Measurements from ENCODE around the gene VWA2.
A peak's percentile ranks its signal among the peaks of the same experiment; 100 is the strongest.

Gene VWA2

DNA sequence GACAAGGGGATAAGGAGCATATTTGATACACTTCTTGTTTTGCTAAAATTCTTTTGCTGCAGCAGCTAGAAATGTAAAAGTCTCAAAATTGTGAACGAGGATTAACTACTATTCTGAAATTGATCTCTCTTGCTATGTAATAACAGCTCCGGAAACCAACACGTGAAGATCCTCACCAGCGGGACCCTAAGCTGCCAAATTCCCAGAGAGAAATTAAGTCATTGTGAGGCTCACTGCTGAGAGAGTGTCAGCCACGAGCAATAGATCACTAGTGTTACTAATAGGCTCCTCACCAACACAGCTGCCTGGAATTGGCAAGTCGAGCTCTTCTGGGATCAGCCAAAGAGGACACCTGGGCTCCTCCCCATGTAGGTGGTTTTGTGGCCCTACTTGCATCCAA lies 5.6 kb upstream of the VWA2 start:
- H3K36me3 Mint-ChIP-seq, result no peaks in the 10 kb centered on the region
- no peaks in the 10 kb centered on the region for H3K9me3 Mint-ChIP-seq
- peaks cover 76% of the 10 kb centered on the region for H3K27me3 Mint-ChIP-seq
- peak; percentile 34 for ATAC-seq
- H3K27ac Mint-ChIP-seq, result no peak overlapping the region
- H3K4me3 Mint-ChIP-seq, result no peak overlapping the region
- H3K4me1 Mint-ChIP-seq, result peaks cover 5% of the 10 kb centered on the region

DNA sequence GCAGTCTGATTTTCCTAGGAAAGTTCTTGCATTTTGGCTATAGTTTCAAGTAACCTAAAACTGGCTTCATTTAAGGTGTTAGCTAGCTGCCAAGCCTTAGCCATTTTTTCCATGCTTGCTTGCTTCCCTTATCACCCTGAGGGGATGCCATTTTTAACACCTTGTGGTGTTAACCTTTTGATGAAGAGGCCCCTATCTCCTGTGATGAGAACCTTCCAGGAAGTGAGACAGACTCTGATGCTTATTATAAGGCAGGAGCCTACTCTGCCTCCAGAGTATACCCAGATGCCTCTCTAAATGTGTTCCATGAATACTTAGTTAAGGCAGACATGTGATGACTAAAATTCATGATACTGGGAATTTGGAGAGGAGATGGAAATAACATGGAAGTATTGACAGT lies 4.9 kb upstream of the VWA2 start:
- no peak overlapping the region for H3K27ac Mint-ChIP-seq
- peaks cover 79% of the 10 kb centered on the region for H3K27me3 Mint-ChIP-seq
- no peak for ATAC-seq
- no peaks in the 10 kb centered on the region for H3K36me3 Mint-ChIP-seq
- no peak overlapping the region for H3K4me3 Mint-ChIP-seq
- no peaks in the 10 kb centered on the region for H3K9me3 Mint-ChIP-seq
- H3K4me1 Mint-ChIP-seq, result peaks cover 12% of the 10 kb centered on the region

DNA sequence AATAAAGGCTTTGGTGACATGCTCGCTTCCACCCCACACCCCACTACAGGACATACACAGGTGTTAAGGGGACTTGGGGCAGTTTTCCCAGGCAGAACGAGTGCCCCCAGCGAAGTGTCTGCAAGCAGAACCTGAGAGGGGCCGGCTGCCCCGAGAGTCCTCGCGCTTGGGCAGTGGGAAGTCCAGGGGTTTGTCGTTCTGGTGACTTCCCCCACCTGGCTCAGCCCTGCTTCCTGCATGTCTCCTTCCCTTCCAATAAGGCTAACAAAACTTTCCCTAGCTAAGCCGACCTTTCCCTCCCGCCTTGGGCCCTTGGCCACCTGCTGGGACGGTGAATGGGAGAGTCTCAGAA lies 916 bp downstream of the VWA2 start:
- H3K36me3 Mint-ChIP-seq, result no peaks in the 10 kb centered on the region
- no peak overlapping the region for H3K4me3 Mint-ChIP-seq
- peaks cover 13% of the 10 kb centered on the region for H3K4me1 Mint-ChIP-seq
- no peaks in the 10 kb centered on the region for H3K9me3 Mint-ChIP-seq
- no peak for ATAC-seq
- no peak overlapping the region for H3K27ac Mint-ChIP-seq
- H3K27me3 Mint-ChIP-seq, result peaks cover 89% of the 10 kb centered on the region

DNA sequence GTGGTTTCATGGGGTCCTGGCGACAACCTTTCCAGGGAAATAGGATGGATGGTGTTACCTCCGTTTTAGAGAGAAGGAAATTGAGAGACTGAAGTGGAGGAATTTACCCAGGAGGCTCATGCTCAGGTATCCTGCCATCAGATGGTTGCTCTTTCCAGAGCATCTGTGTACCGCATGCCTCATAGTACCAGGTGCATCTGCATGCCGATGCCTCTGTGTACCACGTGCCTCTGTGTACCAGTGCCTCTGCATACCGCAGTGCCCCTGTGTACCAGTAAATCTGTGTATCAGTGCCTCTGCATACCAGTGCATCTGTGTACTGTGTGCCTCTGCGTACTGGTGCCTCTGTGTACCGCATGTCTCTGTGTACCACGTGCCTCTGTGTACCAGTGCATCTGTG lies 3.2 kb downstream of the VWA2 start:
- Mint-ChIP-seq H3K4me3 (no peak overlapping the region), H3K9me3 (no peaks in the 10 kb centered on the region), H3K4me1 (peaks cover 13% of the 10 kb centered on the region), H3K36me3 (no peaks in the 10 kb centered on the region), H3K27me3 (peaks cover 79% of the 10 kb centered on the region), H3K27ac (no peak overlapping the region)
- peak; percentile 22 for ATAC-seq

DNA sequence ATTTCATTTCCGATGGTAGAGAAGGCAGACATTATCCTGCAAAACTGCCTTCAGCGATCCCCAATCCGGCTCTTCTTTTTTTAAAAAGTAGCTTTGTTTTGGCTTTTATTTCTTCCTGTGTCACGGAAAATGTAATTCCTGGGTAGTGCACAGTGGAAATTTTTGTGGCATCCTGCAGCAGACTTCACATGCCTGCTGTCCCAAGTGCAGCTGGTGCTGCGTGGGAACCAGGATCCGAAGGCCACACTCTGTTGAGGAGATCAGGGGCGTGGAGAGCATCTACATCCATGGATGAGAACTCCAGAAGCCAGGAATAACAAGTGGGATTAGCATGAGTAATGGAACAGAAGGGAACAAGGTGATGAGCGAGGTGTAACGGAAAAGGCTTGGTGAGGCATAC lies 4.6 kb downstream of the VWA2 start:
- Mint-ChIP-seq H3K27me3 (peaks cover 65% of the 10 kb centered on the region), H3K4me1 (peaks cover 6% of the 10 kb centered on the region), H3K9me3 (no peaks in the 10 kb centered on the region), H3K36me3 (no peaks in the 10 kb centered on the region), H3K27ac (no peak overlapping the region), H3K4me3 (no peak overlapping the region)
- no peak for ATAC-seq

DNA sequence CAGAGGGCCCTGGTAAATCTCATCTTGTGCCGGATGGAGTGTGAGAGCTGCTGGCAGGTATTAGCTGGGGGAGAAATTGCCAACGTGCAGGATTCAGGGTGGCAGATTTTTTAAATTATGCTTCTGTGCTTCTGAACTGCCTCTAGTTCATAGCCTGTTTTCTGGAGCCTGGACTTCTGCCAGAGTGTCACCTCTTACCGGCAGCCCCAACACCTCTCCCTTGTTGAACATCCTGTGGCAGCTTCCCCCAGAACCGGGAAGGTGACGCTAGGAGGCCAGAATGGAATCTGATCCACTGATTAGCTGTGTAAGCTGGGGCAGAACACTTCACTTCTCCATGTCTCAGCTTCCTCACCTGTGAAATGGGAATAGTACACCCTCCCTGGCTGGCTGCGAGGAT lies 5.1 kb downstream of the VWA2 start:
- H3K4me3 Mint-ChIP-seq, result no peak overlapping the region
- no peak overlapping the region for H3K27ac Mint-ChIP-seq
- H3K27me3 Mint-ChIP-seq, result peaks cover 64% of the 10 kb centered on the region
- peaks cover 2% of the 10 kb centered on the region for H3K4me1 Mint-ChIP-seq
- ATAC-seq, result no peak
- no peaks in the 10 kb centered on the region for H3K9me3 Mint-ChIP-seq
- no peaks in the 10 kb centered on the region for H3K36me3 Mint-ChIP-seq

DNA sequence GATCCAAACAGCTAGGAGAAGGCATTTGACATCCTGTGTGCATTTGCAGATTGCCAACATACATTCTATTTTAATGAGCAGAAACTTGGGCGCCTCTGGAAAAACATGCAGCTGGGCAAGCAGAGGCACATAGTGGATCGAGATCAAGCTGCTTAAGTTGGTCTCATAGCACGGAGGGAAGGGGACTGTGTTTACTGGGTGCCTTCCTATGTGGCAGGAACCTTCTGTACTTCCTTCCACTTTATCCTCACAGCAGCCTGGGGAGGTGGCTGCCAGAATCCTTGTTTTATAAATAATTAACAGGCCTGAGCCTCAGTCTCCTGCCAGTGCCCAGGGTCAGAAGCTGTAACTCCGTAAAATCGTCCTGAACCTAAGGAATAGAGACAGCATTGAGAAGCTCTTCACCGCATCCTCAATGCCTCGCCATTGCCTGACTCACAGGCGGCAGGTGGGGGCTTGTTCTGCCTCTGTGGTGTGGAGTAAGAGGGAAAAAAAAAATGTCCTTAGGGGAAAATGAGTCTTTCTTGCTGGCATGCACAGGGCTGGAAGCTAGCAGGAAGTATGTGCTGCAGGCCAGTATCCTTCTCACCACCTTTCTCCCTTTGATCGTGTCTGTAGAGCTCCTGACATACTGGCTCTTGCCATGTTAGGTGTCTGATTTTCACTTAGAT lies 6.2 kb downstream of the VWA2 start:
- Mint-ChIP-seq H3K27ac (no peak overlapping the region), H3K4me1 (no peaks in the 10 kb centered on the region), H3K27me3 (peaks cover 66% of the 10 kb centered on the region), H3K4me3 (no peak overlapping the region), H3K9me3 (peaks cover 3% of the 10 kb centered on the region), H3K36me3 (no peaks in the 10 kb centered on the region)
- ATAC-seq, result no peak

DNA sequence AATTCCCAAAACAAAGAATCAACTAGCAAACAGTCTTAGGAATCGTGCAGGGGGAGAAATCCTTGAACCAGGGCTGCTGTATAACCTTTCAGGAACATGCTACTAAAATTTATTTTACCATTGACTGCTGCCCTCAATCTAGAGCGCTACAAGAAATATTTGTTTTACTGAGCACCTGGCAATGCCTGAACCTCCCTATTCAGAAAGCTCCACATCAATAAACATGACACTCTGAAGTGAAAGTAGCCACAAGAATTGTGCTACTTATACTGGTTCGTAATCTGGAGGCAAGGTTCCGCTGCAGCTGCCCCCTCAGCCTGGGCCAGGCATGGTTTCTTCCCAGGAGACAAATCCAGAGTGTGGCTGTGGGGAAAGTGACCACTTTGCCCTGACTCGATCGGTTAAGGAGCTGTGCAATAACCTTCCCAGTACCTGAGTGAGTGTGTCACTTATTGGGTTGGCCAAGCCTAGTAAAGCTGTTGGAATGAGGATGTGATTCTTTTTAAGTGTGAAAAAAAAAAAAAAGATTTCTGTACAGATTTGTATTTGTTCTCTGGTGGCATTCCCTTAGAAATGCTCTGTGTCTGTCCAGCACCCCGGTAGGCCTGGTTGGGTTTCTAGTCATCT lies 7.7 kb downstream of the VWA2 start:
- Mint-ChIP-seq H3K4me3 (no peak overlapping the region), H3K27ac (no peak overlapping the region), H3K27me3 (peaks cover 62% of the 10 kb centered on the region), H3K4me1 (no peaks in the 10 kb centered on the region), H3K36me3 (no peaks in the 10 kb centered on the region), H3K9me3 (peaks cover 3% of the 10 kb centered on the region)
- ATAC-seq, result no peak

DNA sequence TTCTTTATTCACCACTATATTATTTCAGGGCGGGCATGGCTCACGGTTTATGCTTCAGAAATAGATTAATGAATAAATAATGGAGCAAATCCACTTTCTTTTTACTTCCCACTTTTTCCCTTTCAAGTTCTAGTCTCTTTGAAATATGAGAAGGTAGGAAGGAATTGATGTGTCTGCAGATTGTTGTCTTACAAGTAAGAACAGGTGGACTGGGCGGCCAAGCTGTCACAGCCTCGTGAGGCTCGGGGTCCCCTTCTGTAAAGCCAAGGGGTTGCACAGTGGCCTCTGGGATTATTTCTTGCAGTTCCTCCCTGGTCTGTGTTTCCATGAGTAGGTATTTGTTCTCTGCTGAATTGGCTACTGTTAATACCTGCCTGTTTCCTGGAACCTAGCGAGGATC lies 11.2 kb downstream of the VWA2 start:
- no peaks in the 10 kb centered on the region for H3K4me1 Mint-ChIP-seq
- H3K9me3 Mint-ChIP-seq, result peaks cover 3% of the 10 kb centered on the region
- H3K27ac Mint-ChIP-seq, result no peak overlapping the region

DNA sequence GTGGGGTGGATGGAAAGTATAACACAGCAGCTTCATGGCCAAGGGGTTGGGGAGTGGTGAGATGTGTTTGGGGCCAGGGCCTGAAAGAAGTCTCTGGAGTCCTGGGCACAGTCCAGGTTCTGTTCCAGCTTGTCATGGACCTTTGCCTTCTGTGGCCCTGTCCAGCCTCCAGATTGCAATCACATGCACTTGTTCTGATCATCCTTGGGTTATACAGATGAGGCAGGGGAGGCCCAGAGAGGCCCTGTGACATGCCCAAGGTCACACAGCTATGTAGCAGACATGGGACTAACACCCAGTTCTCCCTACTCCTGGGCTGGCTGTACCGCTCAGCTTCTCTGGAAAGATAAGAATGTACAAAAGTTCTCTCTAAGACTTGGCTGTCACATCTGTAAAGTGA lies 11.7 kb downstream of the VWA2 start:
- H3K36me3 Mint-ChIP-seq, result no peaks in the 10 kb centered on the region

More for the DNA sequence above, 11.2 kb downstream of the VWA2 start:
- no peak for ATAC-seq
- Mint-ChIP-seq H3K4me3 (no peak overlapping the region), H3K27me3 (peaks cover 58% of the 10 kb centered on the region), H3K36me3 (no peaks in the 10 kb centered on the region)

DNA sequence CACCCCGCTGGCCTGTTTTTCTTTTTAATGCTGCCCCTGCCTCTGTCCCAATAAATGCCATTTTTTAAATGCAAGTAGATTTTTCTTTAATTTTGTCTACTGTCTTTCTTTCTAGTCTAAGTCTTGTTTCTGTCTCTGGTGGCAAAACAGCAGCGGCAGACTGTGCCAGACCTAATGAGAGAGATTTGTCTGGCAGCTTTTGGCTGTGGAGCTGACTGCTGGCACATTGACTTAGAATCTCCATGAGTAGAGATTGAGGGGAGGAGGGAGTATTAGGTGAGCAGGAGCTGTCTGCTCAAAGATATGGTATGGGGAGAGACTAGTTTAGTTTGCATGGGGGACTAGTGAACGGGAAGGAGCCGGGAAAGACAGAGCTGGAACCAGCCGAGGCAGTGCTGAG lies 13.0 kb downstream of the VWA2 start:
- H3K27me3 Mint-ChIP-seq, result peaks cover 52% of the 10 kb centered on the region
- no peaks in the 10 kb centered on the region for H3K36me3 Mint-ChIP-seq

More for the DNA sequence above, 11.7 kb downstream of the VWA2 start:
- peak; percentile 13 for ATAC-seq
- no peaks in the 10 kb centered on the region for H3K4me1 Mint-ChIP-seq
- H3K9me3 Mint-ChIP-seq, result peaks cover 3% of the 10 kb centered on the region
- no peak overlapping the region for H3K4me3 Mint-ChIP-seq
- H3K27ac Mint-ChIP-seq, result no peak overlapping the region
- H3K27me3 Mint-ChIP-seq, result peaks cover 57% of the 10 kb centered on the region

DNA sequence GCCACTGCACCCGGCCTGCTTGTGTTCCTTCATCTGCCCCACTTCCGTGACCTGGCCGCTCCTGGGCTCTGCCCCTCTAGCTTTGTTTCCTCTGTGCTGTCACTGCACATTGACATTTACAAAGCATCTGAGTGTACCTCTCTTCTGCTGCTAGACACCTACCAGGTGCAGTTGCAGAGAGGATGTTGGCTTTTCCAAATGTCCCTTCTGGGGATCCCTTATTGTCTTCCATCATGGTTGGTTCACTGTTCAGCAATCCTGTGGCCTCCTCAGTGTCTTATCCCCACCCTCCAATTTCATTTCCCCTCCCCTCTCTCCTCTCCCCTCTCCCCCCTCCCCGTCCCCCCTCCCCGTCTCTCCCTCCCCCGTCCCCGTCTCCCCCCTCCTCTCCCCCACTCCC lies 13.8 kb downstream of the VWA2 start:
- ATAC-seq, result no peak
- Mint-ChIP-seq H3K9me3 (peaks cover 3% of the 10 kb centered on the region), H3K36me3 (no peaks in the 10 kb centered on the region), H3K4me1 (no peaks in the 10 kb centered on the region), H3K27me3 (peaks cover 52% of the 10 kb centered on the region), H3K27ac (no peak overlapping the region), H3K4me3 (no peak overlapping the region)

More for the DNA sequence above, 13.0 kb downstream of the VWA2 start:
- Mint-ChIP-seq H3K9me3 (peaks cover 3% of the 10 kb centered on the region), H3K4me1 (no peaks in the 10 kb centered on the region), H3K4me3 (no peak overlapping the region), H3K27ac (no peak overlapping the region)
- no peak for ATAC-seq

DNA sequence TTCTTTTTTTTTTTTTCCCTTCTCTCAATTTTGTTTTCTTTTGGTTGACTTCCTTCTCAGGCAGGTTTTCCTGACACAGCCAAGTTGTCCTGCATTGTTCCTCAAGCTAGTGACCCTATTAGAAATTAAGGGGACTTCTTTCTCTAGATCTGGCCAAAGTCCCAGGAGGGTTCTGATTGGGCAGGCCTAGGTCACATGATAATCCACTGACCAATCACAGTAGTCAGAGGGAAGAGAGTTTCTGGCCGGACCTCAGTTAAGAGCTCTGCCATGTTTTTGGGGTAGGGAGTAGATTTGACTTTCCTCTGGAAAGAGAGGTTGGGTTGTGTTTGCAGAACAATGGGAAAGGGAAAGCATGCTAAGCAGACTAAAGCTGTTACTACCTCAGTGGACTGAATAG lies 16.2 kb downstream of the VWA2 start:
- no peaks in the 10 kb centered on the region for H3K9me3 Mint-ChIP-seq
- no peak for ATAC-seq
- H3K4me1 Mint-ChIP-seq, result no peaks in the 10 kb centered on the region
- no peak overlapping the region for H3K27ac Mint-ChIP-seq
- peaks cover 44% of the 10 kb centered on the region for H3K27me3 Mint-ChIP-seq
- H3K4me3 Mint-ChIP-seq, result no peak overlapping the region
- no peaks in the 10 kb centered on the region for H3K36me3 Mint-ChIP-seq

DNA sequence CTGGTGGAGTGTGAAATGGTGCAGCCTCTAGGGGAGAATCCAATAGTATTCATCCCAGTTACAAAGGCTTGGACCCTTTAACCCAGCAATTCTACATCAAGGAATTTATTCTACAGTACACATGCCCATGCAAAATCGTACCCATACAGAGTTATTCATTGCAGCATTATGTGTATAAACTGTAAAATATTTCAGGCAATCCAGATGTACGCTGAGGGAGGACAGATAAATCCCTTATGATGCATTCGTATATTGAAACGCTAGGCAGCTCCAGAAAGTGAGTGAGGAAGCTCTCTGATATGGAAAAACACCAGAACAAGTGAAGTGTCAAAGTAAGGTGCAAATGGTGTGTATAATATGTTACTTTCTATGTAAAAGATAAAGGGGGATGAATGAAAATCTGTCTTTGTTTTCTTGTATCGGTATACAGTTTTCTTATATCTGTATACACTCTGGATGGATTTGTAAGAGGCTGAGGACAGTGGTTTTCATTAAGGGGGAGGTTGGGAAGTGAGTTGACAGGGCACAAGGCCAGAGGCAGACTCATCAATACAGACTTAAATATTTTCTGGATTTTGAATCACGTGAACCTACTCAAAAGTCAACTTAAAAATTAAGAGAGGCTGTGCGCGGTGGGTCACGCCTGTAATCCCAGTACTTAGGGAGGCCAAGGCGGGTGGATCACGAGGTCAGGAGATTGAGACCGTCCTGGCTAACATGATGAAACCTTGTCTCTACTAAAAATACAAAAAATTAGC lies 17.1 kb downstream of the VWA2 start:
- no peak for ATAC-seq
- H3K4me1 Mint-ChIP-seq, result no peaks in the 10 kb centered on the region
- H3K27me3 Mint-ChIP-seq, result peaks cover 40% of the 10 kb centered on the region
- no peak overlapping the region for H3K4me3 Mint-ChIP-seq
- H3K9me3 Mint-ChIP-seq, result no peaks in the 10 kb centered on the region
- H3K27ac Mint-ChIP-seq, result no peak overlapping the region
- H3K36me3 Mint-ChIP-seq, result no peaks in the 10 kb centered on the region

DNA sequence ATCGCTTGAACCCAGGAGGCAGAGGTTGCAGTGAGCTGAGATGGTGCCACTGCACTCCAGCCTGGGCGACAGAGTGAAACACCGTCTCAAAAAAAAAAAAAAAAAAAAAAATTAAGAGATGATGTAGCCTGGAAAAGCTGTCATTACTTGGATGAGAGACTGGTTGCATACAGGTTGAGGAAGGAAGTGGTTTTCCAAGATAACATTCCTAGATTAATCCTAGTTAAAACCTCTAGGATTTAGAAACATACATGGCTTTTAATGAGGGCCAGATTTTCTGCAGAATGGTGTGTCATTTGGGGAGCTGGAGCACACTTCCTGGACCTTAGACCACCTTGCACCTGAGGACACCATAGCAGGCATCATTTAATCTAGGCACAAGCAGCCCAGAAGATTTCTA lies 17.8 kb downstream of the VWA2 start:
- no peak overlapping the region for H3K27ac Mint-ChIP-seq
- H3K36me3 Mint-ChIP-seq, result no peaks in the 10 kb centered on the region
- ATAC-seq, result no peak
- no peaks in the 10 kb centered on the region for H3K9me3 Mint-ChIP-seq
- no peaks in the 10 kb centered on the region for H3K4me1 Mint-ChIP-seq
- H3K4me3 Mint-ChIP-seq, result no peak overlapping the region
- peaks cover 33% of the 10 kb centered on the region for H3K27me3 Mint-ChIP-seq

DNA sequence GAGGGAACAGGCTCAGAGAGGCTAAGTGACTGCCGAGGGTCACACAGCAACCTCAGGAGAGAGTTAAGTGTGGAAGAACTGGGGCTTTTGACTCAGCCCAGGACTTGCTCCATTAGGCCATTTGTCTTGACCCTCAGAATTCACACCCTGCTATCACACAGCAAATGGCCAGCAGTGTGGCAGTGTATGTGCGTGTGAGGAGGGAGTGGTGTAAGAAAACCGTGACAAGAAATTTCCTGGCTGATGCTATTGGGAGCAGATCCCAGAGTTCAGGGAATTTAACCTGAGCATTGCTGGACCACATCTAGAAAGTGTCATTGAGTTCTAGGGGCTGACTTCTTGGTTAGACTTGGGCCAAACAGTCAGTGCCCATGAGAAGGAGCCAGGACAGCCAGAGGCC lies 18.4 kb downstream of the VWA2 start:
- no peaks in the 10 kb centered on the region for H3K4me1 Mint-ChIP-seq
- ATAC-seq, result no peak
- H3K4me3 Mint-ChIP-seq, result no peak overlapping the region
- no peak overlapping the region for H3K27ac Mint-ChIP-seq
- no peaks in the 10 kb centered on the region for H3K9me3 Mint-ChIP-seq
- peaks cover 27% of the 10 kb centered on the region for H3K27me3 Mint-ChIP-seq
- no peaks in the 10 kb centered on the region for H3K36me3 Mint-ChIP-seq

Measured in stimulated activated memory B cell treated with anti-CD40 and anti-IgM and Interleukin-4, amounts not matched to agents 10 μg/mL and 1 μg/mL and 100 μg/mL, for 72 hours (primary cell).